Neural cell (in vitro differentiated cells): ENCODE measurements around the gene RHOA.

Experiments
- EZH2 ChIP-seq: fragments of 200-600, 300-800 bp; shearing (Covaris generic), sonication (generic); IDR thresholded peaks from 2 replicates; pipeline ENCODE4 v1.6.1; 2014; ENCODE audit warnings: antibody characterized with exemption, low read length, borderline replicate concordance, mild to moderate bottlenecking; ENCODE audit not compliant: insufficient read depth, poor library complexity, severe bottlenecking
- MXI1 ChIP-seq: fragments of 450-650 bp; conservative IDR thresholded peaks from 2 replicates; pipeline ENCODE4 v1.6.1; 2014; ENCODE audit warnings: antibody characterized with exemption, mild to moderate bottlenecking; ENCODE audit not compliant: poor library complexity, severe bottlenecking
- POLR2AphosphoS5 ChIP-seq: IDR thresholded peaks from 2 replicates; pipeline ENCODE4 v1.6.1; 2012
- RAD21 ChIP-seq: fragments of 450-650 bp; conservative IDR thresholded peaks from 2 replicates; pipeline ENCODE4 v1.6.1; 2014; ENCODE audit warnings: antibody characterized with exemption, mild to moderate bottlenecking, moderate library complexity
- REST ChIP-seq: IDR thresholded peaks from 2 replicates; pipeline ENCODE4 v1.6.1; 2012; ENCODE audit warnings: borderline replicate concordance
- TF ChIP-seq, protein P1 (sequence below): fragments of 450-650 bp; IDR thresholded peaks from 2 replicates; pipeline ENCODE4 v1.5.1; 2014; ENCODE audit warnings: antibody characterized with exemption, mild to moderate bottlenecking, moderate library complexity; ENCODE audit not compliant: poor library complexity, severe bottlenecking

GRCh38 chr3:49346797-49347251 lies 65.0 kb downstream of the RHOA start:
- TF ChIP-seq, protein P1, sequence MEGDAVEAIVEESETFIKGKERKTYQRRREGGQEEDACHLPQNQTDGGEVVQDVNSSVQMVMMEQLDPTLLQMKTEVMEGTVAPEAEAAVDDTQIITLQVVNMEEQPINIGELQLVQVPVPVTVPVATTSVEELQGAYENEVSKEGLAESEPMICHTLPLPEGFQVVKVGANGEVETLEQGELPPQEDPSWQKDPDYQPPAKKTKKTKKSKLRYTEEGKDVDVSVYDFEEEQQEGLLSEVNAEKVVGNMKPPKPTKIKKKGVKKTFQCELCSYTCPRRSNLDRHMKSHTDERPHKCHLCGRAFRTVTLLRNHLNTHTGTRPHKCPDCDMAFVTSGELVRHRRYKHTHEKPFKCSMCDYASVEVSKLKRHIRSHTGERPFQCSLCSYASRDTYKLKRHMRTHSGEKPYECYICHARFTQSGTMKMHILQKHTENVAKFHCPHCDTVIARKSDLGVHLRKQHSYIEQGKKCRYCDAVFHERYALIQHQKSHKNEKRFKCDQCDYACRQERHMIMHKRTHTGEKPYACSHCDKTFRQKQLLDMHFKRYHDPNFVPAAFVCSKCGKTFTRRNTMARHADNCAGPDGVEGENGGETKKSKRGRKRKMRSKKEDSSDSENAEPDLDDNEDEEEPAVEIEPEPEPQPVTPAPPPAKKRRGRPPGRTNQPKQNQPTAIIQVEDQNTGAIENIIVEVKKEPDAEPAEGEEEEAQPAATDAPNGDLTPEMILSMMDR: no peak
- TF ChIP-seq EZH2 (no peak), MXI1 (no peak), POLR2AphosphoS5 (no peak), RAD21 (no peak), REST (no peak)
